A673 (cell line): ENCODE results near the gene MAP2. TPM values are rescaled to one million over a fixed set of nuclear protein-coding genes. Genes with fewer than 3 reads are reported as not detected.

Experiments
- BruUV-seq: library from RNA; stranded (reverse); fragments of 400-500 nt; replicated peaks from 2 replicates; lab custom pipeline; 2021; lab: Mats Ljungman, UMichigan
- CTCF ChIA-PET: fragments of 300-600 bp; sonication (Branson Sonifier 250); formaldehyde crosslinking; loops from one replicate; lab custom pipeline; 2022; ENCODE audit warnings: antibody characterized with exemption; lab: Charles Lee
- POLR2A ChIA-PET: fragments of 300-600 bp; sonication (Branson Sonifier 250); formaldehyde crosslinking; loops from one replicate; lab custom pipeline; 2022; ENCODE audit warnings: antibody characterized with exemption; ENCODE audit not compliant: low non-redundant PET; lab: Charles Lee
- DNase-seq: peaks from one replicate; pipeline ENCODE4 v3.0.0-alpha.2; 2015; ENCODE audit warnings: low spot score
- H3K27ac ChIP-seq: fragments of 200-600 bp; sonication (generic); 2 replicates; pipeline ENCODE4 v1.5.1; 2016; ENCODE audit warnings: mixed run types, low read depth, mild to moderate bottlenecking, mixed read lengths, antibody characterized with exemption, low read length; ENCODE audit not compliant: poor library complexity, severe bottlenecking
- H3K27me3 ChIP-seq: fragments of 200-600 bp; sonication (generic); replicated peaks from 2 replicates; pipeline ENCODE4 v1.6.1; 2017; ENCODE audit warnings: mixed run types, low read depth, mild to moderate bottlenecking, mixed read lengths, antibody characterized with exemption, low read length; ENCODE audit not compliant: insufficient read depth, poor library complexity
- H3K36me3 ChIP-seq: fragments of 200-600 bp; sonication (generic); 2 replicates; pipeline ENCODE4 v1.6.1; 2016; ENCODE audit warnings: mixed run types, mild to moderate bottlenecking, mixed read lengths, antibody characterized with exemption, low read length; ENCODE audit not compliant: insufficient read depth, poor library complexity, severe bottlenecking
- H3K4me1 ChIP-seq: fragments of 200-600 bp; sonication (generic); 2 replicates; pipeline ENCODE4 v1.6.1; 2017; ENCODE audit warnings: mixed run types, mild to moderate bottlenecking, mixed read lengths, antibody characterized with exemption, low read length; ENCODE audit not compliant: insufficient read depth, poor library complexity, severe bottlenecking
- H3K4me3 ChIP-seq: fragments of 200-600 bp; sonication (generic); 2 replicates; pipeline ENCODE4 v1.5.1; 2016; ENCODE audit warnings: low read depth, mixed run types, mild to moderate bottlenecking, mixed read lengths, low read length; ENCODE audit not compliant: poor library complexity, severe bottlenecking
- H3K9me3 ChIP-seq: fragments of 200-600 bp; sonication (generic); 2 replicates; pipeline ENCODE4 v1.6.1; 2016; ENCODE audit warnings: mixed run types, low read depth, mild to moderate bottlenecking, mixed read lengths, antibody characterized with exemption, low read length; ENCODE audit not compliant: poor library complexity, severe bottlenecking
- EZH2 ChIP-seq: fragments of 200-600 bp; sonication (generic); IDR thresholded peaks from 2 replicates; pipeline ENCODE4 v1.6.1; 2017; ENCODE audit warnings: borderline replicate concordance, low read depth, mild to moderate bottlenecking, mixed read lengths, antibody characterized with exemption, low read length; ENCODE audit not compliant: poor library complexity, severe bottlenecking
- intact Hi-C: fragments of 100-400 bp; cut with micrococcal nuclease; formaldehyde crosslinking; loops from one replicate; pipeline ENCODE4 v1.10.0; 2022; ENCODE audit not compliant: unreplicated experiment
- total RNA-seq: library from RNA; stranded (reverse); gene quantifications from 2 replicates; pipeline ENCODE4 v1.2.3, GENCODE V29; 2021
- TF ChIP-seq, protein P1 (sequence below): fragments of 300-800, 200-600 bp; sonication (generic); conservative IDR thresholded peaks from 2 replicates; pipeline ENCODE4 v1.5.1; 2017; ENCODE audit warnings: low read depth, mild to moderate bottlenecking, antibody characterized with exemption, low read length, moderate library complexity, mixed read lengths

Gene MAP2
- total RNA-seq, 1 experiment from 2014 or later, result 1.7 TPM

DNA sequence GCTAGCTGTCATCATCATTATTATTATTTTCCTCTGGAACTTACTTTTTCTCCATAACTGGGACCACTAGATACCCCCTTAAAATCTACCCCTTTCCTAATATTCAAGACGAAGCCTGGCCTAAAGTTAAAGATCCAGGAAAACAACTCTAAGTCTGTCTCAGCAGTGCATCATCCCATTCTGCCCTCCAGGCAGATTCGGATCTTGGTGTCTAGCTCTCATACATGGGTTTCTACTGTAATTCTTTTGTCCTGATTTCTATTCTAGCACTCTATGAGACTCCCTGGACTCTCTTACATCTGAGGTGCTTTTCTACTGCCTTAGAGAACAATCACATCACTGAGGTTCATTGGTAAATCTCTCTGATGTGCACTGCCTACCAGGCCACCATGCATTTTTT, 35.5 kb downstream of the MAP2 start:
- H3K36me3 ChIP-seq, result no peaks in the 10 kb centered on the region
- no peaks in the 10 kb centered on the region for H3K27me3 ChIP-seq
- CTCF ChIA-PET, result no interaction called here
- H3K9me3 ChIP-seq, result no peaks in the 10 kb centered on the region
- no TSS peak for BruUV-seq
- POLR2A ChIA-PET, result no interaction called here
- intact Hi-C loops, result no loop called here
- no peak overlapping the region for H3K4me3 ChIP-seq
- H3K4me1 ChIP-seq, result no peaks in the 10 kb centered on the region
- TF ChIP-seq, protein P1, sequence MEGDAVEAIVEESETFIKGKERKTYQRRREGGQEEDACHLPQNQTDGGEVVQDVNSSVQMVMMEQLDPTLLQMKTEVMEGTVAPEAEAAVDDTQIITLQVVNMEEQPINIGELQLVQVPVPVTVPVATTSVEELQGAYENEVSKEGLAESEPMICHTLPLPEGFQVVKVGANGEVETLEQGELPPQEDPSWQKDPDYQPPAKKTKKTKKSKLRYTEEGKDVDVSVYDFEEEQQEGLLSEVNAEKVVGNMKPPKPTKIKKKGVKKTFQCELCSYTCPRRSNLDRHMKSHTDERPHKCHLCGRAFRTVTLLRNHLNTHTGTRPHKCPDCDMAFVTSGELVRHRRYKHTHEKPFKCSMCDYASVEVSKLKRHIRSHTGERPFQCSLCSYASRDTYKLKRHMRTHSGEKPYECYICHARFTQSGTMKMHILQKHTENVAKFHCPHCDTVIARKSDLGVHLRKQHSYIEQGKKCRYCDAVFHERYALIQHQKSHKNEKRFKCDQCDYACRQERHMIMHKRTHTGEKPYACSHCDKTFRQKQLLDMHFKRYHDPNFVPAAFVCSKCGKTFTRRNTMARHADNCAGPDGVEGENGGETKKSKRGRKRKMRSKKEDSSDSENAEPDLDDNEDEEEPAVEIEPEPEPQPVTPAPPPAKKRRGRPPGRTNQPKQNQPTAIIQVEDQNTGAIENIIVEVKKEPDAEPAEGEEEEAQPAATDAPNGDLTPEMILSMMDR, result no peak
- TF ChIP-seq EZH2, result no peak
- DNase-seq, result no peak
- no peak overlapping the region for H3K27ac ChIP-seq

DNA sequence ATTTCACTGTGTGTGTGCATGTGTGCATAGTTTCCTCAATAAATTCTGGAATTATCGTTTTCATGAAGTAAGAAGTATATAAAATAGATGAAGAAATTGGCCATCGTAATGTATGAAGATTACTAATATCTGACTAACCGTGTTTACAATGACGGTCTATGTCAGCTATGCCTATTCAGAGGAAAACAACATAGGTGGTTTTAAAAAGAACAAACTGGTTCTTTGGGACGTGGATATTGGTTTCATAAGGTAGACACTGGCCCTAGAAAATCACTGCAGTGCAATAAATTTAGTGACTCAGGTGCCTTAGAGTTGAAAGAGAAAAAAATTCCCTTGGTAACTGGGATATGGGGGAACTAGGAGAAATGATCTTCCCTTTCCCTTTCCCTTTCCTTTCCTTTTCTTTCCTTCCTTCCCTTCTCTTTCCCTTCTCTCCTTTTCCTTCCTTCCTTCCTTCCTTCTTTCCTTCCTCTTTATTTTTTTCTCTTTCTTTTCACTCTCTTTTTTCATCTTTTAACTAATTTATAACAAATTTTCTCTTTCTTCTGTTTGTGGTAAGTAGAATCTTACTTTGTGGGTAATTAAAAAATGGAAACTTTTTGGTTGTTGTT, 36.4 kb downstream of the MAP2 start:
- Histone ChIP-seq H3K9me3 (no peaks in the 10 kb centered on the region), H3K4me3 (no peak overlapping the region), H3K27ac (no peak overlapping the region), H3K36me3 (no peaks in the 10 kb centered on the region), H3K27me3 (no peaks in the 10 kb centered on the region), H3K4me1 (no peaks in the 10 kb centered on the region)
- POLR2A ChIA-PET, result interaction anchor here (0.6 kb wide), 1 partner anchor 1555 kb away, joined by 12 read pairs; no protein-coding TSS in a partner anchor
- intact Hi-C loops, result no loop called here
- no TSS peak for BruUV-seq
- CTCF ChIA-PET, result no interaction called here
- no peak for DNase-seq
- TF ChIP-seq EZH2, result no peak
- TF ChIP-seq, protein P1, result no peak

DNA sequence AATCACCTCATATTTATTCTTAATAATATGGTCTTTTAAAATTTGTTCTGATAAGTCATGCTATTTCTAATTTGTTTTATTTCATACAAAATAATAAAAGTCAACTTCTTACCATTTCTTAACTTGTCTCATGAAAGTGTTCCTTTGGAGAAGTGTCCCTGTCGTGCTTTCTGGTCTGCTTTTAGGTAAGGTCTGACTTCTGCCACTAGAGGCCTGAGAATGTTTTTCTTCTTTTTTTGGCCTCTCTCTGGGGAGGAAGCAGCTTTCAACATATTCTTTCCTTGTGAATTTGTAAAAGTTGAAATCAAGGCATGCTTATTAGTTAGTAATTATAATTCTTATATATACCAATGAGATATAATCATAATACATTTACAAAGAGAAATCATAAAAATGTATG, 39.4 kb downstream of the MAP2 start:
- CTCF ChIA-PET, result no interaction called here
- H3K27me3 ChIP-seq, result no peaks in the 10 kb centered on the region

More for the DNA sequence above, 39.4 kb downstream of the MAP2 start:
- no peak for DNase-seq
- Histone ChIP-seq H3K27ac (no peak overlapping the region), H3K4me3 (no peak overlapping the region), H3K4me1 (no peaks in the 10 kb centered on the region), H3K9me3 (no peaks in the 10 kb centered on the region), H3K36me3 (no peaks in the 10 kb centered on the region)
- intact Hi-C loops, result no loop called here
- TF ChIP-seq, protein P1, result peak; percentile 39; the same call in 1 of the 2 replicates
- no peak for TF ChIP-seq EZH2
- no TSS peak for BruUV-seq
- POLR2A ChIA-PET, result no interaction called here
